Stimulated activated CD8-positive, alpha-beta memory T cell treated with anti-CD3 and anti-CD28 coated beads, Interleukin-12 subunit alpha, Interleukin-12 subunit beta, amount 100 ng/mL, for 24 hours (primary cell): ENCODE results near the gene ZNF670.
"Not testable (repeated sequence)": the region's sequence is repeated elsewhere in the genome, so short reads cannot be mapped to it uniquely, and the experiment has no call there.

ENCODE experiments used
- DNase-seq: peaks from one replicate; pipeline ENCODE4 v3.0.0-alpha.2; 2020; ENCODE audit errors: extremely low read depth

The ZNF670 gene

GRCh38 chr1:247043406-247043805 lies 35.2 kb downstream of the ZNF670 start:
- no peak for DNase-seq

- DNase-seq = no peak
Measured at GRCh38 chr1:247037511-247038320, 40.9 kb downstream of the ZNF670 start.

- not testable (repeated sequence) for DNase-seq
Measured at GRCh38 chr1:247032306-247032705, 46.3 kb downstream of the ZNF670 start.
